Measurements from ENCODE around the gene CAMKK2.

DNA sequence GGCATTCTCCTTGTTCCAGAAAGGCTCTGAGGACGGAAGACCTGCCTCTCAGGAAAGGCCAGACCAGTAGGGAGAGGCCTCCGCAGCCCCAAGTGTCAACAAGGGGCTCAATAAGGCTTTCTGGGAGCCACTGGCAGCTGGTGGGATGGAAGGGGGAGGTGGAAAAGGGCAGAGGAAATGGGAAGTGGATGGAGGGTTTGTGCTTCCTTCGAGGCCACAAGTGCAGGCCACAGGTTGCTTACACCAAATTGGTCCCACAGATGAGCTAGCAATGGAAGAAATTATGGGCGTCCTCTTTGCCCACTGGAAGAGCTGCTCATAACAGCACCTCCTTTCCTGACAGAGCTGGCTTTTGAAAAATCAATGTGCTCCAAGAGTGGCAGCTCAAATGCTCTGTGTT is 58.4 kb downstream of the CAMKK2 start:
- TF ChIP-seq POLR2AphosphoS5 (IDR thresholded peaks at IDR 0.05) (peak in 1 of 3 donors; percentile 38), POLR2A (IDR thresholded peaks at IDR 0.05) (no peak)
- TF ChIP-seq, protein P1, sequence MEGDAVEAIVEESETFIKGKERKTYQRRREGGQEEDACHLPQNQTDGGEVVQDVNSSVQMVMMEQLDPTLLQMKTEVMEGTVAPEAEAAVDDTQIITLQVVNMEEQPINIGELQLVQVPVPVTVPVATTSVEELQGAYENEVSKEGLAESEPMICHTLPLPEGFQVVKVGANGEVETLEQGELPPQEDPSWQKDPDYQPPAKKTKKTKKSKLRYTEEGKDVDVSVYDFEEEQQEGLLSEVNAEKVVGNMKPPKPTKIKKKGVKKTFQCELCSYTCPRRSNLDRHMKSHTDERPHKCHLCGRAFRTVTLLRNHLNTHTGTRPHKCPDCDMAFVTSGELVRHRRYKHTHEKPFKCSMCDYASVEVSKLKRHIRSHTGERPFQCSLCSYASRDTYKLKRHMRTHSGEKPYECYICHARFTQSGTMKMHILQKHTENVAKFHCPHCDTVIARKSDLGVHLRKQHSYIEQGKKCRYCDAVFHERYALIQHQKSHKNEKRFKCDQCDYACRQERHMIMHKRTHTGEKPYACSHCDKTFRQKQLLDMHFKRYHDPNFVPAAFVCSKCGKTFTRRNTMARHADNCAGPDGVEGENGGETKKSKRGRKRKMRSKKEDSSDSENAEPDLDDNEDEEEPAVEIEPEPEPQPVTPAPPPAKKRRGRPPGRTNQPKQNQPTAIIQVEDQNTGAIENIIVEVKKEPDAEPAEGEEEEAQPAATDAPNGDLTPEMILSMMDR (IDR thresholded peaks at IDR 0.05 in 8 of 11, conservative IDR thresholded peaks at IDR 0.05 in 3 of 11): no peak
